HG03442 (cell line): ENCODE data around the gene SMIM34.
A peak's percentile ranks its signal among the peaks of the same experiment; 100 is the strongest.
"Not testable (repeated sequence)": the region's sequence is repeated elsewhere in the genome, so short reads cannot be mapped to it uniquely, and the experiment has no call there.

ENCODE experiments used
- ATAC-seq: cut with Tn5 transposase; IDR thresholded peaks from one replicate; pipeline ENCODE4 v1.9.1; 2021; ENCODE audit warnings: mild to moderate bottlenecking, moderate library complexity; ENCODE audit not compliant: unreplicated experiment

The SMIM34 gene

GRCh38 chr21:34374940-34375618, 48.7 kb downstream of the SMIM34 start, which contains the start of gene SMIM11:
Gene SMIM11, plus strand, starts transcription at chr21:34375507. Its CDS starts 3,998 bp downstream, at chr21:34379505.
- peak; percentile 94 for ATAC-seq

GRCh38 chr21:34374462-34374861, 49.3 kb downstream of the SMIM34 start:
- not testable (repeated sequence) for ATAC-seq

- ATAC-seq, result no peak
These were observed 51.4 kb downstream of the SMIM34 start for GRCh38 chr21:34372321-34372720.

GRCh38 chr21:34369741-34370140, 54.0 kb downstream of the SMIM34 start:
- ATAC-seq, result no peak
